Neural cell (in vitro differentiated cells): Measurements from ENCODE around the gene TAGLN.

Experiments used
- CTCF ChIP-seq: fragments of 450-650 bp; IDR thresholded peaks from 2 replicates; pipeline ENCODE4 v1.5.1; 2014; ENCODE audit warnings: antibody characterized with exemption, mild to moderate bottlenecking, moderate library complexity; ENCODE audit not compliant: poor library complexity, severe bottlenecking
- EP300 ChIP-seq: fragments of 450-650 bp; conservative IDR thresholded peaks from 2 replicates; pipeline ENCODE4 v1.6.1; 2014; ENCODE audit warnings: antibody characterized with exemption, mild to moderate bottlenecking, moderate library complexity; ENCODE audit not compliant: poor library complexity, severe bottlenecking
- EZH2 ChIP-seq: fragments of 200-600, 300-800 bp; shearing (Covaris generic), sonication (generic); IDR thresholded peaks from 2 replicates; pipeline ENCODE4 v1.6.1; 2014; ENCODE audit warnings: antibody characterized with exemption, low read length, borderline replicate concordance, mild to moderate bottlenecking; ENCODE audit not compliant: insufficient read depth, poor library complexity, severe bottlenecking
- MXI1 ChIP-seq: fragments of 450-650 bp; conservative IDR thresholded peaks from 2 replicates; pipeline ENCODE4 v1.6.1; 2014; ENCODE audit warnings: antibody characterized with exemption, mild to moderate bottlenecking; ENCODE audit not compliant: poor library complexity, severe bottlenecking
- POLR2AphosphoS5 ChIP-seq: IDR thresholded peaks from 2 replicates; pipeline ENCODE4 v1.6.1; 2012
- RAD21 ChIP-seq: fragments of 450-650 bp; conservative IDR thresholded peaks from 2 replicates; pipeline ENCODE4 v1.6.1; 2014; ENCODE audit warnings: antibody characterized with exemption, mild to moderate bottlenecking, moderate library complexity
- REST ChIP-seq: IDR thresholded peaks from 2 replicates; pipeline ENCODE4 v1.6.1; 2012; ENCODE audit warnings: borderline replicate concordance
- SMC3 ChIP-seq: fragments of 450-650 bp; conservative IDR thresholded peaks from 2 replicates; pipeline ENCODE4 v1.6.1; 2014; ENCODE audit warnings: antibody characterized with exemption, mild to moderate bottlenecking, moderate library complexity; ENCODE audit not compliant: poor library complexity
- TAF1 ChIP-seq: IDR thresholded peaks from 2 replicates; pipeline ENCODE4 v1.6.1; 2012; ENCODE audit warnings: low read depth

GRCh38 chr11:117226388-117227385 is 27.5 kb downstream of the TAGLN start:
- TF ChIP-seq EZH2 (no peak), CTCF (peak; percentile 85), EP300 (no peak), POLR2AphosphoS5 (no peak), REST (no peak), TAF1 (no peak), MXI1 (no peak), RAD21 (peak; percentile 86), SMC3 (peak; percentile 82)
